ENCODE measurements around the gene PIH1D1.

Gene PIH1D1

GRCh38 chr19:49437231-49437630 is 14.4 kb downstream of the PIH1D1 start:
- H3K27ac ChIP-seq (ENCODE audit: low read depth in 2 of 2, low read length in 2 of 2) = no peak overlapping the region
- H3K9ac ChIP-seq (ENCODE audit: low read depth in 1 of 2, low read length in 2 of 2) = no peak overlapping the region

DNA sequence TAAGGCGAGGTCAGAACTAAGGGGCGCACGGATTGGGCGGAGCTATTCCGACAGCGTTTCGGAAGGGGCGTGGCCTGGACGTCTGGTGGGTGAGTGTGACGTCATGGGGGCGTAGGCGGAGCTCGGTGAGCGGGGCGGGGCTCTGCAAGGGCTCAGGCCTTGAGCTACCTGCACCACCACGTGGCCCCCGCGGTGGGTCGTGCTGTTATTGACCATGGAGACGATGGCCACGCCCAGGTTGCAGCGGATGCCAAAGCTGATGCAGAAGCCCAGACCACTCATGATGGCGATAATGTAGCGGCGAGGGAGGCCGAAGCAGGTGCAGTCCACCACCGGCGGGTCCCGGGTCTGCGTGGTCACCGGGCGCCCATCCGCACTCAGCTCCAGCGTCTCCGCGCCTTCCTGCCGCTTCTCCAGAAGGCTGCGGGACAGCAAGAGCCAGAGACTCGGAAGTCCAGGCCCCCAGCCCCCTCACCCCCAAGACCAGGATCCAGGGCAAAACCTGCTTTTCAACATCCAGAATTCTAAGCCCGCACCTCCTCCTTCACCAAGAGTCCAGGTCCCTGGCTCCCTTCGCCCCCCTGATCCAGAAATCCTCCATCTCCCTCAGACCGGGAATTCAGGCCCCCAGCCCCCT is 15.1 kb downstream of the PIH1D1 start:
- Histone ChIP-seq H3K4me3 (ENCODE audit: low read length in 2 of 2) (no peak overlapping the region), H3K27ac (ENCODE audit: low read depth in 2 of 2, low read length in 2 of 2) (no peak overlapping the region), H3K9me3 (ENCODE audit: control insufficient read depth in 2 of 2, low read length in 2 of 2) (no peaks in the 10 kb centered on the region), H3K27me3 (ENCODE audit: control insufficient read depth in 2 of 2, insufficient read depth in 2 of 2, low read length in 2 of 2) (peaks cover 64 to 76% of the 10 kb centered on the region in 2 donors), H3K4me1 (ENCODE audit: control insufficient read depth in 2 of 2, insufficient read depth in 2 of 2, low read length in 2 of 2) (peaks cover 0 to 3% of the 10 kb centered on the region in 2 donors), H3K36me3 (ENCODE audit: control insufficient read depth in 2 of 2, insufficient read depth in 2 of 2, low read length in 2 of 2) (no peaks in the 10 kb centered on the region), H3K9ac (ENCODE audit: low read depth in 1 of 2, low read length in 2 of 2) (no peak overlapping the region)

More at GRCh38 chr19:49437231-49437630, 14.4 kb downstream of the PIH1D1 start:
- no peak overlapping the region for H3K4me3 ChIP-seq (ENCODE audit: low read length in 2 of 2)
- H3K4me1 ChIP-seq (ENCODE audit: control insufficient read depth in 2 of 2, insufficient read depth in 2 of 2, low read length in 2 of 2) = peaks cover 0 to 3% of the 10 kb centered on the region in 2 donors
- H3K9me3 ChIP-seq (ENCODE audit: control insufficient read depth in 2 of 2, low read length in 2 of 2) = no peaks in the 10 kb centered on the region
- H3K27me3 ChIP-seq (ENCODE audit: control insufficient read depth in 2 of 2, insufficient read depth in 2 of 2, low read length in 2 of 2) = peaks cover 67 to 73% of the 10 kb centered on the region in 2 donors
- no peaks in the 10 kb centered on the region for H3K36me3 ChIP-seq (ENCODE audit: control insufficient read depth in 2 of 2, insufficient read depth in 2 of 2, low read length in 2 of 2)

- Histone ChIP-seq H3K27me3 (ENCODE audit: control insufficient read depth in 2 of 2, insufficient read depth in 2 of 2, low read length in 2 of 2) (peaks cover 61 to 81% of the 10 kb centered on the region in 2 donors), H3K4me1 (ENCODE audit: control insufficient read depth in 2 of 2, insufficient read depth in 2 of 2, low read length in 2 of 2) (peaks cover 0 to 3% of the 10 kb centered on the region in 2 donors)
Observed at GRCh38 chr19:49435670-49436069, 15.9 kb downstream of the PIH1D1 start.

GRCh38 chr19:49434907-49435583 is 16.6 kb downstream of the PIH1D1 start:
- no peak overlapping the region for H3K9ac ChIP-seq (ENCODE audit: low read depth in 1 of 2, low read length in 2 of 2)
- no peak overlapping the region for H3K4me3 ChIP-seq (ENCODE audit: low read length in 2 of 2)
- H3K9me3 ChIP-seq (ENCODE audit: control insufficient read depth in 2 of 2, low read length in 2 of 2) = no peaks in the 10 kb centered on the region
- H3K27ac ChIP-seq (ENCODE audit: low read depth in 2 of 2, low read length in 2 of 2) = no peak overlapping the region
- peaks cover 60 to 80% of the 10 kb centered on the region in 2 donors for H3K27me3 ChIP-seq (ENCODE audit: control insufficient read depth in 2 of 2, insufficient read depth in 2 of 2, low read length in 2 of 2)
- peaks cover 0 to 3% of the 10 kb centered on the region in 2 donors for H3K4me1 ChIP-seq (ENCODE audit: control insufficient read depth in 2 of 2, insufficient read depth in 2 of 2, low read length in 2 of 2)
- no peaks in the 10 kb centered on the region for H3K36me3 ChIP-seq (ENCODE audit: control insufficient read depth in 2 of 2, insufficient read depth in 2 of 2, low read length in 2 of 2)

More at GRCh38 chr19:49435670-49436069, 15.9 kb downstream of the PIH1D1 start:
- no peak overlapping the region for H3K4me3 ChIP-seq (ENCODE audit: low read length in 2 of 2)
- no peaks in the 10 kb centered on the region for H3K9me3 ChIP-seq (ENCODE audit: control insufficient read depth in 2 of 2, low read length in 2 of 2)
- H3K9ac ChIP-seq (ENCODE audit: low read depth in 1 of 2, low read length in 2 of 2) = no peak overlapping the region
- H3K27ac ChIP-seq (ENCODE audit: low read depth in 2 of 2, low read length in 2 of 2) = no peak overlapping the region
- no peaks in the 10 kb centered on the region for H3K36me3 ChIP-seq (ENCODE audit: control insufficient read depth in 2 of 2, insufficient read depth in 2 of 2, low read length in 2 of 2)

DNA sequence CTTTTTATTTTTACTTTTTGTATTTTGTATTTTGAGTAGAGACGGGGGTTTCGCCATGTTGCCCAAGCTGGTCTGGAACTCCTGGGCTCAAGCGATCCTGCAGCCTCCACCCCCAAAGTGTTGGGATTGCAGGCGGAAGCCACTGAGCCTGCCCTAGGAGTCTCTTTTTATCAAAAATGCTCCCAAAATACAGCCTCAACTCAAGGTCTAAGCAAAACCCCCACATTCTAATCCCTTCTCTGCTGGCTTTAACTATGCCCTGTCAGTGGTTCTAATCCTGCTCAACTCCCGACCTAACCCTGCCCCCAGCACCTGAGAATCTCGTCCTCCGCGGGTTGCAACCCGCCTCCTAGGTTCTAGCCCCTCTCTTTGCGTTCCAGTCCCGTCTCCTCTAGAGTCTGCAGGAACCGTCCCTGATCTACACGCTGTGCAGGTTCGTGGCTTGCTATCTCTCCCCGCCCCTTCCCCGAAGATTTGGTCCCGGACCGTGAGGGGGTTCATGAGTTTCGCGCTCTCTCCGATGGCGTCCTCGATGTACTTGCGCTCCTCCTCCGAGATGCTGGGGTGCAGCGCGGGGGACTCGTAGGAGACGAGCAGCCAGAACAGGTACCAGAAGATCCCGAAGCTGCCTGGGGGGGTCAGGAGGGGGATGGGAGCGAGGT is 18.2 kb downstream of the PIH1D1 start:
- H3K36me3 ChIP-seq (ENCODE audit: control insufficient read depth in 2 of 2, insufficient read depth in 2 of 2, low read length in 2 of 2) = no peaks in the 10 kb centered on the region
- no peak overlapping the region for H3K9ac ChIP-seq (ENCODE audit: low read depth in 1 of 2, low read length in 2 of 2)
- H3K4me3 ChIP-seq (ENCODE audit: low read length in 2 of 2) = no peak overlapping the region
- peaks cover 63 to 78% of the 10 kb centered on the region in 2 donors for H3K27me3 ChIP-seq (ENCODE audit: control insufficient read depth in 2 of 2, insufficient read depth in 2 of 2, low read length in 2 of 2)
- no peak overlapping the region for H3K27ac ChIP-seq (ENCODE audit: low read depth in 2 of 2, low read length in 2 of 2)
- H3K9me3 ChIP-seq (ENCODE audit: control insufficient read depth in 2 of 2, low read length in 2 of 2) = no peaks in the 10 kb centered on the region
- H3K4me1 ChIP-seq (ENCODE audit: control insufficient read depth in 2 of 2, insufficient read depth in 2 of 2, low read length in 2 of 2) = peaks cover 2 to 3% of the 10 kb centered on the region in 2 donors

GRCh38 chr19:49432141-49433073 is 19.2 kb downstream of the PIH1D1 start:
- H3K27ac ChIP-seq (ENCODE audit: low read depth in 2 of 2, low read length in 2 of 2) = no peak overlapping the region
- peaks cover 3 to 7% of the 10 kb centered on the region in 2 donors for H3K4me1 ChIP-seq (ENCODE audit: control insufficient read depth in 2 of 2, insufficient read depth in 2 of 2, low read length in 2 of 2)
- no peaks in the 10 kb centered on the region for H3K36me3 ChIP-seq (ENCODE audit: control insufficient read depth in 2 of 2, insufficient read depth in 2 of 2, low read length in 2 of 2)
- peaks cover 60 to 75% of the 10 kb centered on the region in 2 donors for H3K27me3 ChIP-seq (ENCODE audit: control insufficient read depth in 2 of 2, insufficient read depth in 2 of 2, low read length in 2 of 2)
- no peak overlapping the region for H3K4me3 ChIP-seq (ENCODE audit: low read length in 2 of 2)
- no peaks in the 10 kb centered on the region for H3K9me3 ChIP-seq (ENCODE audit: control insufficient read depth in 2 of 2, low read length in 2 of 2)
- no peak overlapping the region for H3K9ac ChIP-seq (ENCODE audit: low read depth in 1 of 2, low read length in 2 of 2)

- Histone ChIP-seq H3K27me3 (ENCODE audit: control insufficient read depth in 2 of 2, insufficient read depth in 2 of 2, low read length in 2 of 2) (peaks cover 62 to 73% of the 10 kb centered on the region in 2 donors), H3K36me3 (ENCODE audit: control insufficient read depth in 2 of 2, insufficient read depth in 2 of 2, low read length in 2 of 2) (no peaks in the 10 kb centered on the region), H3K4me3 (ENCODE audit: low read length in 2 of 2) (no peak overlapping the region), H3K9ac (ENCODE audit: low read depth in 1 of 2, low read length in 2 of 2) (no peak overlapping the region), H3K27ac (ENCODE audit: low read depth in 2 of 2, low read length in 2 of 2) (no peak overlapping the region), H3K4me1 (ENCODE audit: control insufficient read depth in 2 of 2, insufficient read depth in 2 of 2, low read length in 2 of 2) (peaks cover 3 to 7% of the 10 kb centered on the region in 2 donors), H3K9me3 (ENCODE audit: control insufficient read depth in 2 of 2, low read length in 2 of 2) (no peaks in the 10 kb centered on the region)
Observed at GRCh38 chr19:49431330-49431749, 20.3 kb downstream of the PIH1D1 start.

DNA sequence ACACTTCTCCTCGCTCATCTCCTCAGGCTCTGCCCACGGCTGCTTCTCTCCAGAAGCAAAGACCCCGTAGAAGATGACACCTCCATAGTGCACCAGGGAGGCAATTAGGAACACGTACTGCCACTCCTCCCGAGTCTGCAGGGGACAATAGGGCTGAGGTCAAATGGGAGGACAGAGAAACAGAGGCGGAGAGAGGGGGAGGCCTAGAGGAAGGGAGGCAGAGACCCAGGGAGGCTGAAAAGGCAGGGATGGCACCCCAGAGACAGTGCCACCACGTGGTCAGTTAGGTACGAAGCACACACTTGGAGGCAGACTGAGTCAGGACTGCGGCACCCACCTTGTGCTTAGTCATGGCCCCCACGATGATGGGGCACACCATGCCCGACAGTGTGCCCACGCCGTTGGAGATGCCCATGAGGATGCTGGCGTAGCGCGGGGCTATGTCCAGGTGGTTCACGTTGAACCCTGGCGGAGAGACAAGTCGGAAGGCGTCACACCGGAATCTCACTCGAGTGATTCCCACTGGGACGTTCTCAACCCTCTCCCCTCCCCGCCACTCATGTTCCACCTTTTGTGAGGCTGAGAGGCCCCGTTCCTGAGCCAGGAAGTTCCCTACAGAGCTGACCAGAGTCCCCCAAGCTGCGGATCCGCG is 20.8 kb downstream of the PIH1D1 start:
- Histone ChIP-seq H3K9me3 (ENCODE audit: control insufficient read depth in 2 of 2, low read length in 2 of 2) (no peaks in the 10 kb centered on the region), H3K4me1 (ENCODE audit: control insufficient read depth in 2 of 2, insufficient read depth in 2 of 2, low read length in 2 of 2) (peaks cover 3 to 7% of the 10 kb centered on the region in 2 donors), H3K27me3 (ENCODE audit: control insufficient read depth in 2 of 2, insufficient read depth in 2 of 2, low read length in 2 of 2) (peaks cover 62 to 73% of the 10 kb centered on the region in 2 donors), H3K9ac (ENCODE audit: low read depth in 1 of 2, low read length in 2 of 2) (no peak overlapping the region), H3K4me3 (ENCODE audit: low read length in 2 of 2) (no peak overlapping the region), H3K36me3 (ENCODE audit: control insufficient read depth in 2 of 2, insufficient read depth in 2 of 2, low read length in 2 of 2) (no peaks in the 10 kb centered on the region), H3K27ac (ENCODE audit: low read depth in 2 of 2, low read length in 2 of 2) (no peak overlapping the region)

GRCh38 chr19:49430172-49430677 is 21.4 kb downstream of the PIH1D1 start:
- Histone ChIP-seq H3K27me3 (ENCODE audit: control insufficient read depth in 2 of 2, insufficient read depth in 2 of 2, low read length in 2 of 2) (peaks cover 68 to 73% of the 10 kb centered on the region in 2 donors), H3K4me1 (ENCODE audit: control insufficient read depth in 2 of 2, insufficient read depth in 2 of 2, low read length in 2 of 2) (peaks cover 3 to 7% of the 10 kb centered on the region in 2 donors), H3K4me3 (ENCODE audit: low read length in 2 of 2) (no peak overlapping the region), H3K9me3 (ENCODE audit: control insufficient read depth in 2 of 2, low read length in 2 of 2) (no peaks in the 10 kb centered on the region), H3K9ac (ENCODE audit: low read depth in 1 of 2, low read length in 2 of 2) (no peak overlapping the region), H3K27ac (ENCODE audit: low read depth in 2 of 2, low read length in 2 of 2) (no peak overlapping the region), H3K36me3 (ENCODE audit: control insufficient read depth in 2 of 2, insufficient read depth in 2 of 2, low read length in 2 of 2) (no peaks in the 10 kb centered on the region)

Data from mucosa of rectum (tissue), 2 donors.